GM18868 (cell line): ENCODE results near the gene FAAP20.
"Not testable (repeated sequence)": the region's sequence is repeated elsewhere in the genome, so short reads cannot be mapped to it uniquely, and the experiment has no call there.

Experiments
- ATAC-seq: cut with Tn5 transposase; IDR thresholded peaks from one replicate; pipeline ENCODE4 v1.9.1; 2021; ENCODE audit warnings: mild to moderate bottlenecking, moderate library complexity; ENCODE audit not compliant: unreplicated experiment

Gene FAAP20

GRCh38 chr1:2163205-2163604 is 31.4 kb downstream of the FAAP20 start:
- ATAC-seq, result no peak

DNA sequence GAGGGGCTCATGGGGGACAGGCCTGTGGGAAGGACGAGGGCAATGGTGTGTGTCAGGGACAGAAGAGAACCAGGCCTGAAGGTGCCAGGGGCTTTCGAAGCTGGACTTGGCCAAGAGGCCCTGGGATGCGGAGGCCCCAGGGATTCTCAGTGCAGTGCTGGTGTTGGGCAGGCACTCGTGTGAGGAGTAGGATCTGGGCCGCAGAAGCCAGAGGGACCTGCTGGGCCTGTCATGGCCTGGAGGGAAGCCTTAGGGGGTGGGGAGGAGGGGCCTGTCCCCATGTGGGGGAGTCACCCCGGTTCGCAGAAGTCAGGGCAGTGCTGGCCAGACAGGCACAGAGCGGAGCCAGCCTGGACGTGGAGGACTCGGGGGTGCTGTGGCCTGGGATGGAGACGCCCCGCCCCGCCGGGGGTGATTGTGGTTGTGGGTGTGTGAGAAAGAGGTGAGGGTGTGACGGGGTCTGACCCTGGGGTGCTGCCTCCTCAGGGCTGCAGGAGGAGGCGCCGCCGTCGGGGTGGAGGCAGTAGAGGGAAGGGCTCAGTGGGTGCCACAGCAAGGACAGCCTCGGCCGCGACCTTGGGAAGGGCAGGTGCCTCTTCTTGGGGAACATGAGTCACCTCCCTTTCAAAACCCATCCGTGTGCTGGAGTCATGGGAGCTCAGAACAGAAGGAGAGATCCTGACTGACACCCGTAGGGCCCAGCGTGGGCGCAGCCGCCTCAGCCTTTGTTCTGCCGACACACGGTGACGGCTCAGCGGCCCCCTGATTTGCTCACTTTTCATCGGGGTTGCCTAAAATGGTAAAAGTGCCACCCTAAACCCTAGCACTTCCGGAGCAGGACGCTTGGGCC is 33.9 kb downstream of the FAAP20 start:
- no peak for ATAC-seq

- no peak for ATAC-seq
Observed at GRCh38 chr1:2159124-2159523, 35.4 kb downstream of the FAAP20 start.

GRCh38 chr1:2158272-2158671 is 36.3 kb downstream of the FAAP20 start:
- ATAC-seq, result no peak

- no peak for ATAC-seq
Observed at GRCh38 chr1:2157856-2158255, 36.7 kb downstream of the FAAP20 start.

- ATAC-seq, result no peak
Observed at GRCh38 chr1:2156866-2157265, 37.7 kb downstream of the FAAP20 start.

DNA sequence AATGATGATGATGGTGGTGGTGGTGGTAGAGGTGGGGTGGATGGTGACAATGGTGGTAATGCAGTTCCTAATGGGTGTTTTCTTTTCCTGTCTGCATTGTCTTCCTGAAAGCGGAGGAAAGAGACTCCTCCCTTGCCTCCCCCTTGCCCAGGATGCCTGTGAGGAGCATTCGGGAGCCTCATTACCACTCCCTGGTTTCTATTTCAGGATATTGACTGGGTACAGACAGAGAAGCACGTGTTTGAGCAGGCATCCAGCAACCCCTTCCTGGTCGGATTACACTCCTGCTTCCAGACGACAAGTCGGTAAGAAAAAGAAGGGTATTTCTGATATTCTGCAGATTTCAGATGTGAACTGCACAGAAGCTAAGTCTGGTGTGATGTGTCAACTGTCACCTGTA is 38.8 kb downstream of the FAAP20 start:
- no peak for ATAC-seq

DNA sequence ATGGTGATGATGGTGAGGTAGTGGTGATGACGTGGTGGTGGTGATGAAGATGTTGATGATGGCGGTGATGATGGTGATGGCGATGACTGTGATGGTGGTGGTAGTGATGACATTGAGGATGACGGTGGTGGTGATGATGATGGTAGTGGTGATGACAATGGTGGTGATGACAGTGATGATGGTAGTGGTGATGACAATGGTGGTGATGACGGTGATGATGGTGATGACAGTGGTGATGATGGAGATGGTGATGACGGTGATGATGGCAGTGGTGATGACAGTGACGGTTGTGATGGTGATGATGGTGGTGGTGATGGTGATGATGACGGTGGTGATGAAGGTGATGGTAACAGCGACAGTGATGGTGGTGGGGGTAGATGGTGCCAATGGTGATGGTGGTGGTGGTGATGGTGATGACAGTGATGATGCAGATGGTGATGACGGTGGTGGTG is 39.4 kb downstream of the FAAP20 start:
- ATAC-seq, result no peak

- ATAC-seq, result no peak
Observed at GRCh38 chr1:2154022-2154421, 40.5 kb downstream of the FAAP20 start.

DNA sequence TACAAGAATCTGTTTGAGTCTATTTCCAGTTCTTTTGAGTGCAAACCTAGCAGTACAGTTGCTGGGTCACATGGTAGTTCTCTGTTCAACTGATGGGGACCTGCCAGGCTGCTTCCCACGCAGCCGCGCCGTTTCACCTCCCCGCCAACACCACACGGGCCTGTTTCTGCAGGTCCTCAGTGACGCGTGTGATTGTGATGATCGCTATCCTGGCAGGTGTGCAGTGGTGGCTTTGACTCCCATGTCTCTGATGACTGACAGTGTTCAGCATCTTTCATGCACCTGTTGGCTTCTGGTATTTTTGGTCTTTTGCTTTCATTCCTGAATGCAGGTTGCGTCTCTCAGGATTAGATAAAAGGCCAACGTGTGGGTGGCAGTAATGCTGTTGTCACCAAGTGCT is 41.6 kb downstream of the FAAP20 start:
- no peak for ATAC-seq

GRCh38 chr1:2151911-2152310 is 42.7 kb downstream of the FAAP20 start:
- no peak for ATAC-seq

- no peak for ATAC-seq
Observed at GRCh38 chr1:2151252-2151651, 43.3 kb downstream of the FAAP20 start.

GRCh38 chr1:2150801-2151200 is 43.8 kb downstream of the FAAP20 start:
- ATAC-seq, result no peak

GRCh38 chr1:2148691-2149090 is 45.9 kb downstream of the FAAP20 start:
- ATAC-seq, result no peak

GRCh38 chr1:2147869-2148268 is 46.7 kb downstream of the FAAP20 start:
- ATAC-seq, result not testable (repeated sequence)

- ATAC-seq, result no peak
Observed at GRCh38 chr1:2146836-2147517, 47.6 kb downstream of the FAAP20 start.

DNA sequence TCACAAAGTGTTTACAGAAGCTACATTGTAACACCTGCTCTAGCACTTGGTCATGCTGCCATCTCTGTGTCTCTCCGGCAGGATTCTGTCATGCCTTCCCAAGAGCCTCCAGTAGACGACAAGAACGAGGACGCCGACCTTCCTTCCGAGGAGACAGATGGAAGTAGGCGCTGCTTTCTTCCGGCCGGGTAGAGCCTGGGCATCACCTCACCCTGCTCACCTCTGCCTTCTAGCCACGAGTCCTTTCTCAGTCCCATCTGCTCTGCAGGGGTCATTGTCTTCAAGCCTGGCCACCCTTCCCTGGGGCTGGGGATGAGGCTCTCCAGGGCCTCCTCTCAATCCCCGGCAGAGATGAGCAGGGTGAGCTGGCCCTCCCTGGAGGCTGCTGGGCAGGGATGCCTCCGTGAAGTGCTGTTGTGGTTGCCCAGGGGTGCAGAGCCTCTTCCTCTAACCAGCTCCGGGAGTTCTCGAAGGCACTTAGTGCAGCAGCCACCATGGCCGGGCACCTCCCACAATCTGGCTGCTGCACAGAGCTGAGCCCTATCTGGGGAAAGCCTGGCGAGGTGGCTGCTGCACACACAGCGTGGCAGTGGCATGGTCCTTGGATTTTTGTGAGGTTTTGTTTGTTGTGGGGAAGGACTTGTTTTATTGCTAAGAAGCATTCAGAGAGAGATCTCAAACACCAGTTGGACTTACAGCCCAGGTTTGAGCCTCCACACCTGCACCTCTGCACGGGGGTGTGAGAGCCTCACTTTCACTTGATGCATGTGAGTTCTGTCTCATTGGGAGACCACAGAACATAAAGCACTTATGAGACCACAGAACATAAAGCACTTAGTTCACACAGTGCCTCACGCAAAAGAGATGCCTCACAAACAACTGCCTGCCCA is 48.4 kb downstream of the FAAP20 start:
- no peak for ATAC-seq

DNA sequence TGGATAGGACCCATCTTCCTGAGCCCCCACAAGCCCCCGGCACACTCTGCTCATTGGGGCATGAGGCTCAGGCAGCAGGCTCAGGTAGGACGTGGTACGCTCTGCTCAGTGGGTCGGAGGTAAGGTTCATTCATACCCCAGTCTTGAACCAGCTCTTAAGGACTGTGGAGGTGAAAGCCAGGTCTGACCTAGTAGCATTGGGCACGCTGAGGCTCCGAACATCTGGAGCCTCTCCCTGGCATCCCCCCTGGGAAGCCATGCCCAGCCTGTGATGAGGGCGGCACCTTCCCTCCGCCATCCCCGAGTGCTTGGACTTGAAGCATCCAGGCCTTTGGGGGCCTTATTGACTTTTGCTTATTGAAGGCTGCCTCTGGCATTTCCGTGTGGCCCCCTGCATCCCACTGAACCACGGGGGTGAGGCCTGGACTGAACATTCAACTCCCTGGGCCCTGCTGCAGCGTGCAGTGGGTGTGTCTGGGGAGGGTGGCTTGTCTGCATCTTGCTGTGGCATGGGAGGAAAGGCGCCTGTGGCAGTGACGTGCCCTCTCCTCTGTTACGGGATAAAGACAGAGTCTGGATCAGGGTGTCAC is 50.0 kb downstream of the FAAP20 start:
- ATAC-seq, result no peak

GRCh38 chr1:2143814-2144500 is 50.6 kb downstream of the FAAP20 start:
- no peak for ATAC-seq

- ATAC-seq, result no peak
Observed at GRCh38 chr1:2141025-2141424, 53.5 kb downstream of the FAAP20 start.
